RWPE2 (cell line): ENCODE measurements around the gene SIX2.

Source experiments
- ATAC-seq: fragments of 200-7000 bp; cut with Tn5 transposase; 3 replicates; pipeline ENCODE4 v1.9.1; 2021; ENCODE audit warnings: low read depth
- DNase-seq: peaks from one replicate; pipeline ENCODE4 v3.0.0-alpha.2; 2020; ENCODE audit warnings: low spot score
- H3K27ac ChIP-seq: fragments of 450-650 bp; 2 replicates; pipeline ENCODE4 v1.5.1; 2017; ENCODE audit warnings: mild to moderate bottlenecking; ENCODE audit not compliant: poor library complexity, severe bottlenecking
- H3K27me3 ChIP-seq: fragments of 250-450 bp; sonication (Bioruptor Pico); 2 replicates; pipeline ENCODE4 v1.5.1; 2021; ENCODE audit warnings: mild to moderate bottlenecking, moderate library complexity; ENCODE audit not compliant: insufficient read depth, poor library complexity, severe bottlenecking
- H3K36me3 ChIP-seq: fragments of 250-450 bp; sonication (Bioruptor Pico); 2 replicates; pipeline ENCODE4 v1.5.1; 2020; ENCODE audit warnings: low read depth, mild to moderate bottlenecking, moderate library complexity
- H3K4me1 ChIP-seq: fragments of 250-450 bp; sonication (Bioruptor Pico); 2 replicates; pipeline ENCODE4 v1.5.1; 2021; ENCODE audit warnings: mild to moderate bottlenecking, moderate library complexity; ENCODE audit not compliant: insufficient read depth, poor library complexity, severe bottlenecking
- H3K4me3 ChIP-seq: fragments of 250-450 bp; sonication (Bioruptor Pico); 2 replicates; pipeline ENCODE4 v1.5.1; 2021; ENCODE audit warnings: mild to moderate bottlenecking, moderate library complexity; ENCODE audit not compliant: severe bottlenecking
- H3K9me3 ChIP-seq: fragments of 250-450 bp; sonication (Bioruptor Pico); 2 replicates; pipeline ENCODE4 v1.5.1; 2021; ENCODE audit warnings: mild to moderate bottlenecking, moderate library complexity; ENCODE audit not compliant: severe bottlenecking
- CTCF ChIP-seq: fragments of 450-650 bp; IDR thresholded peaks from one replicate; pipeline ENCODE4 v1.5.1; 2017; ENCODE audit warnings: mild to moderate bottlenecking, moderate library complexity; ENCODE audit not compliant: poor library complexity, severe bottlenecking

Gene SIX2

GRCh38 chr2:45031028-45031427 lies 21.8 kb upstream of the SIX2 start:
- Histone ChIP-seq H3K27ac (no peak overlapping the region), H3K4me1 (no peaks in the 10 kb centered on the region), H3K36me3 (no peaks in the 10 kb centered on the region), H3K27me3 (no peaks in the 10 kb centered on the region), H3K9me3 (no peaks in the 10 kb centered on the region), H3K4me3 (no peak overlapping the region)
- TF ChIP-seq CTCF = no peak
- ATAC-seq (no peak), DNase-seq (no peak)

GRCh38 chr2:45030553-45030952 lies 21.3 kb upstream of the SIX2 start:
- DNase-seq = no peak
- H3K27ac ChIP-seq = no peak overlapping the region
- no peak for ATAC-seq

GRCh38 chr2:45029215-45029614 lies 20.0 kb upstream of the SIX2 start:
- H3K27me3 ChIP-seq = no peaks in the 10 kb centered on the region
- H3K4me3 ChIP-seq = no peak overlapping the region
- no peaks in the 10 kb centered on the region for H3K9me3 ChIP-seq
- no peak overlapping the region for H3K27ac ChIP-seq
- TF ChIP-seq CTCF = no peak
- ATAC-seq (no peak), DNase-seq (no peak)
- H3K36me3 ChIP-seq = no peaks in the 10 kb centered on the region
- H3K4me1 ChIP-seq = peaks cover 5% of the 10 kb centered on the region

More at GRCh38 chr2:45030553-45030952, 21.3 kb upstream of the SIX2 start:
- Histone ChIP-seq H3K27me3 (no peaks in the 10 kb centered on the region), H3K9me3 (no peaks in the 10 kb centered on the region), H3K4me3 (no peak overlapping the region), H3K4me1 (no peaks in the 10 kb centered on the region), H3K36me3 (no peaks in the 10 kb centered on the region)
- no peak for TF ChIP-seq CTCF

GRCh38 chr2:45028276-45028675 lies 19.0 kb upstream of the SIX2 start:
- DNase-seq (no peak), ATAC-seq (0 out of 3 replicates have a peak, but pooled peaks have one; percentile 33)
- TF ChIP-seq CTCF = no peak
- H3K4me3 ChIP-seq = no peak overlapping the region
- H3K9me3 ChIP-seq = no peaks in the 10 kb centered on the region
- H3K36me3 ChIP-seq = no peaks in the 10 kb centered on the region
- no peaks in the 10 kb centered on the region for H3K27me3 ChIP-seq
- H3K27ac ChIP-seq = no peak overlapping the region
- peaks cover 5% of the 10 kb centered on the region for H3K4me1 ChIP-seq

- Histone ChIP-seq H3K36me3 (no peaks in the 10 kb centered on the region), H3K27me3 (no peaks in the 10 kb centered on the region), H3K4me1 (peaks cover 5% of the 10 kb centered on the region), H3K27ac (no peak overlapping the region), H3K4me3 (no peak overlapping the region), H3K9me3 (no peaks in the 10 kb centered on the region)
- no peak for TF ChIP-seq CTCF
- no peak for DNase-seq
- no peak for ATAC-seq
Measured at GRCh38 chr2:45026924-45027450, 17.7 kb upstream of the SIX2 start.
